D721Med (cell line): ENCODE data around the gene BMPR1A.

ENCODE experiments used
- DNase-seq: peaks from one replicate; pipeline ENCODE4 v3.0.0; 2011; ENCODE audit warnings: low spot score; ENCODE audit not compliant: insufficient read length
- FAIRE-seq: peaks from 2 replicates; lab custom pipeline; 2011; peaks lifted over from hg19 to GRCh38; lab: Jason Lieb, UNC
- TF ChIP-seq, protein P1 (sequence below): IDR thresholded peaks from 2 replicates; pipeline ENCODE4 v1.5.1; 2012; ENCODE audit warnings: mild to moderate bottlenecking, control low read depth; ENCODE audit not compliant: insufficient read depth; ENCODE audit errors: missing control alignments

The BMPR1A gene

DNA sequence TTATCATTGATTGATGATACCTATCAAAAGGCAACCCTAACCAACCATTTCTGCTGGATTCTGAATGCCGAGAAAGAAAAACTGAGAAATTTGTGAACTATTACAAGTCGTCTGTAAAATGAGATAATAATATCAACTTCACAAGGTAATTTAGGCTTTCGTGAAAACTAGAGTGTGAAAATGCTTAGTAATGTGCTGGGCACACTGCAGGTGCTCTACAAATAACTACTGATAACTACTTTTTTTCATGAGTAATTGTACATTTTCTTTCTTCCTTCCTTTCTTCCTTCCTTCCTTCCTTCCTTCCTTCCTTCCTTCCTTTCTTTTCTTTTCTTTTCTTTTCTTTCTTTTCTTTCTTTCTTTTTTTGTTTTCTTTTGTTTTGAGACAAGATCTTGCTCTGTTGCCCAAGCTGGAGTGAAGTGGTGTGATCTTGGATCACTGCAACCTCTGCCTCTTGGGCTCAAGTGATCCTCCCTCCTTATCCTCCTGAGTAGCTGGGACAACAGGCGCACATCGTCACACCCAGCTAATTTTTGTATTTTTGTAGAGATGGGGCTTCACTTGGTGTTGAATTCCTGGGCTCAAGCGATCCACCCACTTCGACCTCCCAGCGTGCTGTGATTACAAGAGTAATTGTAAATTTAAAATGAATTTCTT, 42.9 kb downstream of the BMPR1A start:
- FAIRE-seq = no peak
- no peak for DNase-seq

GRCh38 chr10:86801995-86802394, 45.6 kb downstream of the BMPR1A start:
- FAIRE-seq (no peak), DNase-seq (no peak)
- TF ChIP-seq, protein P1, sequence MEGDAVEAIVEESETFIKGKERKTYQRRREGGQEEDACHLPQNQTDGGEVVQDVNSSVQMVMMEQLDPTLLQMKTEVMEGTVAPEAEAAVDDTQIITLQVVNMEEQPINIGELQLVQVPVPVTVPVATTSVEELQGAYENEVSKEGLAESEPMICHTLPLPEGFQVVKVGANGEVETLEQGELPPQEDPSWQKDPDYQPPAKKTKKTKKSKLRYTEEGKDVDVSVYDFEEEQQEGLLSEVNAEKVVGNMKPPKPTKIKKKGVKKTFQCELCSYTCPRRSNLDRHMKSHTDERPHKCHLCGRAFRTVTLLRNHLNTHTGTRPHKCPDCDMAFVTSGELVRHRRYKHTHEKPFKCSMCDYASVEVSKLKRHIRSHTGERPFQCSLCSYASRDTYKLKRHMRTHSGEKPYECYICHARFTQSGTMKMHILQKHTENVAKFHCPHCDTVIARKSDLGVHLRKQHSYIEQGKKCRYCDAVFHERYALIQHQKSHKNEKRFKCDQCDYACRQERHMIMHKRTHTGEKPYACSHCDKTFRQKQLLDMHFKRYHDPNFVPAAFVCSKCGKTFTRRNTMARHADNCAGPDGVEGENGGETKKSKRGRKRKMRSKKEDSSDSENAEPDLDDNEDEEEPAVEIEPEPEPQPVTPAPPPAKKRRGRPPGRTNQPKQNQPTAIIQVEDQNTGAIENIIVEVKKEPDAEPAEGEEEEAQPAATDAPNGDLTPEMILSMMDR = no peak

More for the DNA sequence above, 42.9 kb downstream of the BMPR1A start:
- TF ChIP-seq, protein P1 = no peak

- FAIRE-seq = peak; percentile 53
- TF ChIP-seq, protein P1 = no peak
- DNase-seq = no peak
Measured at GRCh38 chr10:86802473-86803108, 46.2 kb downstream of the BMPR1A start.

GRCh38 chr10:86803156-86803555, 46.7 kb downstream of the BMPR1A start:
- TF ChIP-seq, protein P1 = no peak
- FAIRE-seq = no peak
- DNase-seq = no peak

- no peak for DNase-seq
- TF ChIP-seq, protein P1 = no peak
- FAIRE-seq = no peak
Measured at GRCh38 chr10:86804805-86805204, 48.4 kb downstream of the BMPR1A start.

DNA sequence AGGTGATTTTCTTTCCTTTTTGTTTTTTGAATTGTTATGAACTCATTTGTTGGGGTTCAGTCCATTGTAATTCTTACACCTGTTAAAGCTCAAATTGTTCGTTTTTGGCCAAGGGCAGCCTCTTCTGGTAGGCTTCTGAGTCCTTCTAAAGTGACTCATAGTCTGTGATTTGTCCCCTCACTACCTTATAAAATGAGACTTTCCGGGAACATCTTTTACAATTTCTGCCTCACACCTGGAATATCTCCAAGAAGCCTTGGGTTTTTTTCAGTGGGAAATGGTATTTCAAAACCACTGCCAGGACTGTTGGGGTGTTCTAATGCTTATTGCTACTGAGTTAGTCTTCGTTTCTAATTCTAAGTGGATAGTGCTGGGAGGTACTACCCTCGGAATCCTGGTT, 56.7 kb downstream of the BMPR1A start:
- TF ChIP-seq, protein P1 = no peak
- no peak for DNase-seq
- no peak for FAIRE-seq

GRCh38 chr10:86813982-86814381, 57.6 kb downstream of the BMPR1A start:
- FAIRE-seq (no peak), DNase-seq (no peak)
- TF ChIP-seq, protein P1 = no peak
